Measurements from ENCODE around the gene ALS2.
"Not testable (repeated sequence)": the region's sequence is repeated elsewhere in the genome, so short reads cannot be mapped to it uniquely, and the experiment has no call there.

The ALS2 gene

DNA sequence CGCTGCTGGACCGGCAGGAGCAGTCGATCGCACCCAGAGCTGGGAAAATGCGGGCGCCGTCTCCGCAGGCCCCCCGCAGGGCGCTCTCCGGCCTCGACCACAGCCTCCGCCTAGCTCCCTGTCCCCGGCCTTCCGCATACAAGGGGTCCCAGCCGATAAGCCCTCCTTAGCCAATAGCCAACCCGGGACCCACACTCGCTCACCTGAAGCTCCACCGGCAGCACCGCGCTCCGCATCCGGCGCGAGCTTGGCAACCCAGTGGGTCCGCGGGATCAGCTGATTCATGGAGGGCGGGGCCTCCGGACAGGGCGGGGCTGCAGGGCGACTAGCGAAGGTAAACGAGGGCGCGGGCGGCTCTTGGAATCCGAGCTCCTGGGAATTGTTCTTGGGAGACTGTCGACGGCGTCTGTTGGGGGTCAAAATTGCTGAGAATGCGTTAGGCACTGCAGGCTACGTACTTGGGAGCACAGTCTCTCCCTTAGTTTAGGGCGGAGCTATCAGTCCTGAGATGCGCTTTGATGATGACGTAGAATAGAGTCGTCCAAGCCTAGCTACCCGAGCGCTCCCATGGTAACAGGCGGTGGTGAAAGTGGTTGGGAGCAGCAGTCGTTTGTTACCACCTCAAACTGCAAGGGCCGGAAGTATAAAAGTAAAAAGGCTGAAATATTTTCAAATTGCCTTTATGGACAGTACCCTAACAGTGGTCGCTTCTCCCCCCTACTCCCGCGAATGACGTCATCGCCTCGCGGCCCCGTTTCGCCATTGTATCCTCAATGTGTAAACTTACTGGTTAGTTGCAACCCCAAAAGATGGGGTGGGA, at the start of gene ALS2:
Gene ALS2 (minus strand): TSS at position 260 of the 820 bp plus-strand sequence. CDS start 12,048 bp downstream, outside the sequence.
- H3K36me3 Mint-ChIP-seq = peaks cover 7% of the 10 kb centered on the region

DNA sequence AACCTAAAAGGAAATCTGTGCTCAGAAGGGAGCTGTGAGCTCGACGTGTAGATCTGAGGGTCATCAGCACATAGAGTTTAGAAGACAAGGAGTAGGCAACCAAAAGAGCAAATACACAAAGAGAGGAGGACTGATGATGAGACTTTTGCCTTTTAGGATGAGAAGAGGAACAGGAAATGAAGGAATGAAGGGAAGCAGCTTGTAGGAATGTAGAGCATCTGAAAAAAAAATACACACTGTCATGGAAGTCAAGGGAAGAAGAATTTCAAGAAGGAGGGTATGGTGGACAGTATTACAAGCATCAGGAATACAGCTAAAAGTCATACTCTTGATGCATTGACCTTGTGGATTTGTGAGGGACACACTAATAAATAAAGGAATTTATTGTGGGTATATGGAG, 47.5 kb upstream of the ALS2 start:
- no peaks in the 10 kb centered on the region for H3K4me1 Mint-ChIP-seq
- no peak overlapping the region for H3K4me3 Mint-ChIP-seq
- no peaks in the 10 kb centered on the region for H3K36me3 Mint-ChIP-seq
- no peak for DNase-seq (ENCODE audit: low spot score in 2 of 2)
- no peaks in the 10 kb centered on the region for H3K9me3 Mint-ChIP-seq
- no peak overlapping the region for H3K27ac Mint-ChIP-seq
- no peak for ATAC-seq

More for the DNA sequence above, at the start of gene ALS2:
- ATAC-seq (peak; percentile 97), DNase-seq (ENCODE audit: low spot score in 2 of 2) (peak; percentile 88 to 98)
- Mint-ChIP-seq H3K4me3 (peak within 1 kb of the TSS; percentile 83), H3K27ac (peak within 1 kb of the TSS; percentile 88), H3K9me3 (no peaks in the 10 kb centered on the region), H3K4me1 (peaks cover 20% of the 10 kb centered on the region)

DNA sequence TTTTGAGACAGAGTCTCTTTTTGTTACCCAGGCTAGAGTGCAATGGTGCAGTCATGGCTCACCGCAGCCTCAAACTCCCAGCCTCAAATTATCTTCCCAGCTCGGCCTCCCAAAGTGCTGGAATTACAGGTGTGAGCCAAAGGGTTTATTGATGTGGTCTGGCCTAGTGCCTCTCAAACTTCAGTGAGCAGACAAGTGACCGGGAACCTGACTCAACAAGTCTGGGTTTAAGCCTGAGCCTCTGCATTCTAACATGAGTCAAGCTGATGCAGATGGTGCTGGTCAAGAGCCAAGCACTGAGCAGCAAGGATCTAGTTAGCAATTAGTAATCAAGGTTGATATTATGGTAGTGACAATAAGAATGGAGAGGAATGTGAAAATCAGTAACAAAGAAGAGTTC, 46.9 kb upstream of the ALS2 start:
- ATAC-seq = no peak
- Mint-ChIP-seq H3K27ac (no peak overlapping the region), H3K36me3 (no peaks in the 10 kb centered on the region), H3K4me1 (no peaks in the 10 kb centered on the region), H3K9me3 (no peaks in the 10 kb centered on the region), H3K4me3 (no peak overlapping the region)
- DNase-seq (ENCODE audit: low spot score in 2 of 2) = no peak

DNA sequence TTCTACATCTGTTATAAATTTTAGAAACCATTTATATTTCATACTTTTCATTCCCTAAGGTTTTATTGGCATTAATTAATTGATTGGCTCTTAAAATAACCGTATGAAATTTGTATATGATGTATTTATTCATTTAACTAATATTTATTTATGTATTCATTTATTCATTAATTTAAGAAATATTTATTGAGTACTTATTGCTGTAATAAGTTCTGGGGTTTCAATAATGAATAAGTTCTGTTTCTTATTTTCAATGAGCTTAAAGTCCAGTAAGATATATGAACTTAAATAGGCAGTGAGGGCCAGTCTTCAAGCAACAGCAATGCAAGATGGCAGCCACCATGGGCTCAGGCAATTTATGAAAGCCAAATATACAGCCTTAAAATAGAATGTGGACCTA, 43.5 kb upstream of the ALS2 start:
- no peaks in the 10 kb centered on the region for H3K4me1 Mint-ChIP-seq
- H3K36me3 Mint-ChIP-seq = no peaks in the 10 kb centered on the region
- H3K9me3 Mint-ChIP-seq = no peaks in the 10 kb centered on the region
- H3K4me3 Mint-ChIP-seq = no peak overlapping the region
- H3K27ac Mint-ChIP-seq = no peak overlapping the region
- ATAC-seq (no peak), DNase-seq (ENCODE audit: low spot score in 2 of 2) (no peak)

DNA sequence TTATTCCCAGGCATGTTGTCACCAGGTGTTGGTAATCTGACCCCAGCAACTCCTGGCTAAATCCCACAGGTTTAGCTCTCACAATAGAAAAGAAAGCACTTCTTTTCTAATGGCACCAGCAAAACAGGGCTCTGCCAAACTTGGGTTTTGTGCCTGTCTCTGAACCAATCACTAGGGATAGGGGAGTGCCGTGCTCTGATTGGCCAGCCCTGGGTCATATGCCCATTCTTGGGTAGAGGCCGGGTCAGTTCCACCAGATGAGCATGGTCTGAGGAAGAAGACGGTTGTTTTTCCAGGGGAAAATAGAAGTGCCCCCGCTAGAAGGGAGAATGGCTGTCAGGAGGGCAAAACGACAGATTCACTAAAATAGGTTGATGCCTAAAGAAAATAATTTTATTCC, 40.3 kb upstream of the ALS2 start:
- H3K27ac Mint-ChIP-seq = no peak overlapping the region
- H3K36me3 Mint-ChIP-seq = no peaks in the 10 kb centered on the region
- no peaks in the 10 kb centered on the region for H3K9me3 Mint-ChIP-seq
- DNase-seq (ENCODE audit: low spot score in 2 of 2) = no peak
- ATAC-seq = no peak
- no peaks in the 10 kb centered on the region for H3K4me1 Mint-ChIP-seq
- H3K4me3 Mint-ChIP-seq = no peak overlapping the region

DNA sequence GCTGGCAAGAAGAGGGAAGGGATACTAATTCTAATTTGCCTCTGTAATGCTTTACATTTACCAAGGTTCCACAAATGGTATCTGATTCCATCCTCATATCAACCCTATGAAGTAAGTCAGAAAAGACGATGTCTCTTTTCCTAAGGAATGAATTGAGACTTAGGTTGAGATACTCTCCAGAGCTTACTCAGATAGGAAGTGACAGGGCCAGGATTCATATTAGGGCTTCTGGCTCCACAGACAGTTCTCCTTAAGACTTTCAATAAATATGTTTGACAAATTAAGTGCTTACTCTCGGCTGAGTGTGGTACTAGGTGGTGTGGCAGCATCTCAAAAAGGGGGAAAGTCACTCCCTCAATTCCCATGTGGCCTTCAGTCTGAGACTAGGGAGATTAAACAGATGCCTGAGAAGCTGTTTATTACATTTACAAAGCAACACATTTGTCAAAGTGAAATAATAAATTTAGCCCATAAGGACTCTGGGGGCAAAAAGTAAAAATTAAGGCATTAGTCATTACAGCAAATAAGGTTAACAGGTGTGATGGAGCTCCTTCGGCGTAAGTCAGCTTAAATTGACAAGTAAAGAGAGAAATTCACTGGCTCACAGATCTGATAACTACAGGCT, 39.8 kb upstream of the ALS2 start:
- H3K9me3 Mint-ChIP-seq = no peaks in the 10 kb centered on the region
- no peaks in the 10 kb centered on the region for H3K4me1 Mint-ChIP-seq
- no peak overlapping the region for H3K27ac Mint-ChIP-seq
- H3K4me3 Mint-ChIP-seq = no peak overlapping the region
- DNase-seq (ENCODE audit: low spot score in 2 of 2) = no peak
- no peak for ATAC-seq
- no peaks in the 10 kb centered on the region for H3K36me3 Mint-ChIP-seq

DNA sequence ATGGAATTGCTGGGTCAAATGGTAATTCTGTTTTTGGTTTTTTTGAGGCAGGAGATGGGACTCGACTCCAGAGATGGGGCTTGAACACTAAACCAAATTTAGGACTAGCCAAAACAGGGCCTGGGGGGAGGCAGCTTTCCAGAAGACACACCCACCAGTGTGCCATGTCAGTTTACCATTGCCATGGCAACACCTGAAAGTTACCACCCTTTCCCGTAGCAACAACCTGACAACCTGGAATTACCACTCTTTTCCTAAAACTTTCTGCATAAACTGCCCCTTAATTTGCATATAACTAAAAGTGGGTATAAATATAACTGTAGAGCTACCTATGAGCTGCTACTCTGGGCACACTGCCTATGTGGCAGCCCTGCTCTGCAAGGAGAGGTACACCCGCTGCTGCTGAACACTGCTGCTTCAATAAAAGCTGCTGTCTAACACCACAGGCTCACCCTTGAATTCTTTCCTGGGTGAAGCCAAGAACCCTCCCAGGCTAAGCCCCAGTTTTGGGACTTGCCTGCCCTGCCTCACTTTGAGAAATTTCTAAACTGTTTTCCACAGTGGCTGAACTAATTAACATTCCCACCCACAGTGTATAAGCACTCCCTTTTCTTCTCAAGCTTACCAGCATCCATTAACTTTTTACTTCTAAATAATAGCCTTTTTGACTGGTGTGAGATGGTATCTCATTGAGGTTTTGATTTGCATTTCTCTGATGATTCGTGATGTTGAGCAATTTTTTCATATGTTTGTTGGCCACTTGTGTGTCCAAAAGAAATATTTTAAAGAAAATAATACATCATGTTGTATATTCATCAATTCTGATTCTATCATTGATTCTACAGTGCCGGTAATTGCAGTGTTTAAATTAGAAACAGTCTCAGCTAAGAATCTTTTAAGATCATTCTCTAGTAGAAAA, 36.2 kb upstream of the ALS2 start:
- H3K4me3 Mint-ChIP-seq = no peak overlapping the region
- DNase-seq (ENCODE audit: low spot score in 2 of 2) (no peak), ATAC-seq (no peak)
- no peak overlapping the region for H3K27ac Mint-ChIP-seq
- no peaks in the 10 kb centered on the region for H3K4me1 Mint-ChIP-seq
- no peaks in the 10 kb centered on the region for H3K36me3 Mint-ChIP-seq
- H3K9me3 Mint-ChIP-seq = no peaks in the 10 kb centered on the region

DNA sequence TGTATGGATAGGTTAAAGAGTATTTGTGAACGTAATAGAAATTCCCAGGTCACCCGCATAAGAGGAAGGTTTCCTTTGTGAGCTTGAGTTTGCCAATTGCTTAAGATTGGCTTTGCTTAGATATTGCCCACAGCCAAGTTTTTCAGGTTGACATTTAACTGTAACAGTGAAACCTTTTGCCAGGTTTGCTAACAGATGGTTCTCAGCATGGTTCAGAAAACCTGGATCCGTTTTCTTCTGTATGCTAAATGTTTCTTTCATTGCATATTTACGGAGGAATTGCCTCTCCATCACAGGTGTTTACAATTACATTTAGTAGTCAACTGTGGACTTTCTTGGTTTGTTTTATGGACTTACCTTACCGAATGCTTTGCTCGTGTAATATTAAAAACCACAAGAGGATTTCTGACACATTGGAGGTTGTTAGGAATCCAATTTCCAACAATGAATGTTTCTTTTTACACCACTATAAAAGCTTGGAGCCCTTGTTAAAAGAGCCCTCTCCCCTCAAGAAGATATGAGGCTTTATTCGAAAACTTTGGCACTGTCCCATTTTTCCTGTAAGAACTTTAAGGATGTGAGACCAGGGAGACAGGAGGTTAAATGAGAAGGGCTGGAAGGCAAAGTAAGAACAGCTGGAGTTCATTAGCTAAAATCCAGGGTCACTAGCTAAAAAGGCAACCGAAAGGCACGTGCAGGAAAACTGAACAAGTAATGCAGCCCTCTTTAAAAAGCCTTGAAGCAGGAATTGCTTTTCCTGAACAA, 33.4 kb upstream of the ALS2 start:
- no peak for DNase-seq (ENCODE audit: low spot score in 2 of 2)
- H3K4me1 Mint-ChIP-seq = no peaks in the 10 kb centered on the region
- no peak for ATAC-seq
- no peaks in the 10 kb centered on the region for H3K9me3 Mint-ChIP-seq
- H3K4me3 Mint-ChIP-seq = no peak overlapping the region
- H3K27ac Mint-ChIP-seq = no peak overlapping the region
- H3K36me3 Mint-ChIP-seq = no peaks in the 10 kb centered on the region

DNA sequence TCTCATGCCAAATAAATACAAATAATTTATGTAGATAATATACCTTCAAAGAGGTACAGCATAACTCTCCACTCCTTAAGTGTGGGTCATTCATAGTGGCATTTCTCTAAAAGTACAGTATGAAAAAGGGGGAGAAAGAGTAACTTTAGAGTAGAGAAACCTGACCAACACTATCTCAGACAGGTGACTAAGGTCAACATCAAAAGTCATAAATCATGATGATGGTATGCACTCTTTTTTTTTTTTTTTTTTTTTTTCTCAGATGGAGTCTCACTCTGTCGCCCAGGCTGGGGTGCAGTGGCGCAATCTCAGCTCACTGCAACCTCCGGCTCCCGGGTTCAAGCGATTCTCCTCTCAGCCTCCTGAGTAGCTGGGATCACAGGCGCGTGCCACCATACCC, 29.9 kb upstream of the ALS2 start:
- DNase-seq (ENCODE audit: low spot score in 2 of 2); H3K4me1 Mint-ChIP-seq: not testable (repeated sequence)

DNA sequence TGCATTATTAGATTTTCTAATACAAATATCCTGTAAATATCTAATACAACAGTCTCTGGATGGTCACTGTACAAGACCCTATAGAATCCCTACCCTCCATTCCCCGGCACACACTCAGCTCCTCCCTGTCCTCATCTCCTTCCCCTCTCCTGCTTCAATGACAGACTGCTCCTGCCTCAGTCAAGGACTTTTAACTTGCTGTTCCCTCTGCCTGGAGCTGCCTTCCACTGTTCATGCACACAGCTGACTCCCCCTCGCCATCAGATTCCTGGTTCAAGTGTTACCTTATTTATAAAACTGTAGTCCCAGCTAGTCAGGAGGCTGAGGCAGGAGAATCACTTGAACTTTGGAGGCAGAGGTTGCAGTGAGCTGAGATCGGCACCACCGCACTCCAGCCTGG, 28.9 kb upstream of the ALS2 start:
- ATAC-seq (no peak), DNase-seq (ENCODE audit: low spot score in 2 of 2) (no peak)
- no peaks in the 10 kb centered on the region for H3K9me3 Mint-ChIP-seq
- no peaks in the 10 kb centered on the region for H3K4me1 Mint-ChIP-seq
- H3K4me3 Mint-ChIP-seq = no peak overlapping the region
- no peak overlapping the region for H3K27ac Mint-ChIP-seq
- no peaks in the 10 kb centered on the region for H3K36me3 Mint-ChIP-seq

More for the DNA sequence above, 29.9 kb upstream of the ALS2 start:
- H3K9me3 Mint-ChIP-seq, H3K4me3 Mint-ChIP-seq, H3K27ac Mint-ChIP-seq, H3K36me3 Mint-ChIP-seq, ATAC-seq: not testable (repeated sequence)

DNA sequence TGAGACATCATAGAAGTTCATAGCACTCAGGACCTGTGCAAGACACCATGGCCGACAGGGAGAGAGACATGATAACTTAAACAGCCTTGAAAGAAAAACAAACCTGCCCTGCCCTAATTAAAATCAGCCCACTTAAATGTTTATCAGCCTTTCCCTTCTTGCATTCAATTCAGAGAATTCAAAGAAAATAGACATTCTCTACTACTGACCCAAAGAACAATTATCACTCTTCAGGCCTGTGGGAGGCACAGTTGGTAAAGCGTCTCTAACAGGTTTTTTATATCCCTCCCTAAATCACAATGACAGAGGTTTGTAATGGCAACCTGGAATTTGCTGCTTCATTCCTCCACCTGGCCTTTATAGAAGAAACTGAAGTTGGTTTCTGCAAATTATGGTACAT, 27.3 kb upstream of the ALS2 start:
- Mint-ChIP-seq H3K36me3 (no peaks in the 10 kb centered on the region), H3K9me3 (no peaks in the 10 kb centered on the region), H3K27ac (no peak overlapping the region), H3K4me3 (no peak overlapping the region), H3K4me1 (no peaks in the 10 kb centered on the region)
- no peak for DNase-seq (ENCODE audit: low spot score in 2 of 2)
- no peak for ATAC-seq

DNA sequence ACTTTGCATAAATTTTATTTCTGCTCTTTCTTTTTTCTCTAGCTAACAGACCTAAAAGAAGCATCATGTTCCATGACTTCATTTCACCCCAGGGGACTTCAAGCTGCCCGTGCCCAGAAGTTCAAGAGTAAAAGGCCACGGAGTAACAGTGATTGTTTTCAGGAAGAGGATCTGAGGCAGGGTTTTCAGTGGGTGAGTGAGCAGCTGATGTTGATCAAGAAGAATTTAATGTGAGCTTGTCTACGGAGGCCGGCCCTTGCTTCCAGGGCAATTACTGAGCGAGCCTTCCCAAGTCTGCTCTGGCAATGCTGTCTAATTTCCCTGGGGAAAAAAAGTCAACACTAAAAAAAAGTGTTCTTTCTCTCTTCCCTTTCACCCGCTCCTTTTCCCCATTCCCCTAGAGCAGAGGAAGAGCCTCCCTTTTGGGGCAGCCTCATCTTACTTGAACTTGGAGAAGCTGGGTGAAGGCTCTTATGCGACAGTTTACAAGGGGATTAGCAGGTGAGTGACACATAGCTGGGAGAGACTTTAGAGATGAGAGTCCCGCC, 26.8 kb upstream of the ALS2 start:
- DNase-seq (ENCODE audit: low spot score in 2 of 2) = no peak
- no peak overlapping the region for H3K4me3 Mint-ChIP-seq
- no peaks in the 10 kb centered on the region for H3K4me1 Mint-ChIP-seq
- no peaks in the 10 kb centered on the region for H3K9me3 Mint-ChIP-seq
- H3K27ac Mint-ChIP-seq = no peak overlapping the region
- H3K36me3 Mint-ChIP-seq = no peaks in the 10 kb centered on the region
- ATAC-seq = no peak

DNA sequence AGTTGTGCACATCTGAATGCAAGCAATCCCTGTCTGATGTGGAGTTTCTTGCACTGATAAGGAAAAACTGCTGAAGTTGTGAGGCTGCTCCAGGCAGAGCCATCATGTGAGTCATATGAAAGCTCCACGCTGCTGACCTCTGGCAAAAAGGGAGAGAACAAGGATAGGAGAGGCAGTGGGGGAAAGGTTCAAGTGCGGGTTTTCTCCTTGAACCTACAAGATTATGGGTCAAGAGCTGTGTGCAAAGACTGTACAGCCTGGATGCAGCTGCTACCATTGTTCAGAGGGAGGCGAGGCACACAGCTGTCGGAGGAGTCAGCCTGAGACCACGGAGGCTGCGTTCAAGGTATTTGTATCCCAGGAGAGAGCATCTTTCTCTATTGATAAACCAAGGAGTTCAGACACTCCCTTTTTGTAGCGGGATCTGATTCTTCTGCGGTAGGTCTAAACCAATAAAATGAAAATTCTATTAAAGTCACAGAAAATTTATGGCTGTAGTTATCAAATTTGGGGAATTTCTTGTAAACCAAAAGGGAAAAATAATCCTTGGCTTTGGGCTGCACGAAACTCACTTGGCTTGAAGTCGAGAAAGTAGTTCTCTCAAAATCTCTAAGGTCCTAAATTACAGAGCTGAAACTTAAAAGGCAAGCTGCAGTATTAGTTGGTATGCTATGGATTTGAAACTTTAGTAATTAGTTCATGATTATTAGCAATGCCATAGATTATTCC, 25.9 kb upstream of the ALS2 start, which contains the start of gene CDK15:
Gene CDK15 (plus strand): TSS at position 96 of the 729 bp plus-strand sequence. CDS start 128 bp downstream, at position 224.
- DNase-seq (ENCODE audit: low spot score in 2 of 2) (no peak), ATAC-seq (no peak)
- no peaks in the 10 kb centered on the region for H3K36me3 Mint-ChIP-seq
- H3K27ac Mint-ChIP-seq = no peak within 1 kb of the TSS
- no peaks in the 10 kb centered on the region for H3K9me3 Mint-ChIP-seq
- no peak within 1 kb of the TSS for H3K4me3 Mint-ChIP-seq
- H3K4me1 Mint-ChIP-seq = no peaks in the 10 kb centered on the region

DNA sequence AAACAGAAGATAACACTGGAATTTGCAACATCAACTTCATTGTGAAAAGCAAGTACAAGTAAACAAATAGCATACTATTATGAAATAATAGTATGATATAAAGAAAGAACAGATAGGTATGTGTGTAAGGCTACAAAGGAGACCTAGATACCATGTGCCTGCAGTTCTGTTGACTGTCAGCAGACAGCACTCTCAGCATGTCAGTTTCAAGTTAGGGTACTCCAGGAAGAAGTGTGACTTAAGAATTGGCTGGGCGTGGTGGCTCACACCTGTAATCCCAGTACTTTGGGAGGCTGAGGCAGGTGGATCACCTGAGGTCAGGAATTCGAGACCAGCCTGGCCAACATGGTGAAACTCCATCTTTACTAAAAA, 18.2 kb upstream of the ALS2 start:
- H3K4me3 Mint-ChIP-seq; DNase-seq (ENCODE audit: low spot score in 2 of 2); H3K4me1 Mint-ChIP-seq; ATAC-seq; H3K9me3 Mint-ChIP-seq; H3K27ac Mint-ChIP-seq; H3K36me3 Mint-ChIP-seq: not testable (repeated sequence)

Data from stimulated activated effector memory CD8-positive, alpha-beta T cell treated with anti-CD3 and anti-CD28 coated beads, Interleukin-12 subunit alpha, Interleukin-12 subunit beta, amount 100 ng/mL, for 72 hours (primary cell).